Glomerular endothelial cell (primary cell): ENCODE results near the gene FAM98C. TPM values are rescaled to one million over a fixed set of nuclear protein-coding genes. Genes with fewer than 3 reads are reported as not detected.
A peak's percentile ranks its signal among the peaks of the same experiment; 100 is the strongest.

ENCODE experiments used
- DNase-seq: peaks from one replicate; pipeline ENCODE4 v3.0.0-alpha.2; 2011; ENCODE audit warnings: low read depth, low spot score; ENCODE audit errors: extremely low read depth
- total RNA-seq: library from RNA; depleted of rRNA; stranded (reverse); fragments of >200 nt; gene quantifications from 2 replicates; pipeline ENCODE4 v1.2.3, GENCODE V29; 2015

The FAM98C gene
- total RNA-seq, 1 donor from 2014 or later, result 20.3 TPM

GRCh38 chr19:38376576-38376975 lies 26.3 kb upstream of the FAM98C start:
- no peak for DNase-seq

- DNase-seq, result no peak
These were observed 25.8 kb upstream of the FAM98C start for GRCh38 chr19:38377052-38377451.

GRCh38 chr19:38378866-38379265 lies 24.0 kb upstream of the FAM98C start:
- no peak for DNase-seq

GRCh38 chr19:38381138-38381537 lies 21.8 kb upstream of the FAM98C start:
- DNase-seq, result no peak

GRCh38 chr19:38383184-38383583 lies 19.7 kb upstream of the FAM98C start:
- no peak for DNase-seq

- no peak for DNase-seq
These were observed 19.1 kb upstream of the FAM98C start for GRCh38 chr19:38383743-38384142.

GRCh38 chr19:38384209-38385027 lies 18.5 kb upstream of the FAM98C start:
- DNase-seq, result no peak

- no peak for DNase-seq
These were observed 17.7 kb upstream of the FAM98C start for GRCh38 chr19:38385057-38385803.

- no peak for DNase-seq
These were observed 17.1 kb upstream of the FAM98C start for GRCh38 chr19:38385804-38386257.

- no peak for DNase-seq
These were observed 16.5 kb upstream of the FAM98C start for GRCh38 chr19:38386300-38386970.

- no peak for DNase-seq
These were observed 15.8 kb upstream of the FAM98C start for GRCh38 chr19:38386971-38387549.

- DNase-seq, result peak; percentile 68
These were observed 15.1 kb upstream of the FAM98C start, which contains the start of gene GGN for GRCh38 chr19:38387550-38388348. GGN (minus strand) TSS chr19:38388034; CDS start chr19:38387261, 773 bp downstream.

- DNase-seq, result no peak
These were observed 14.4 kb upstream of the FAM98C start, which contains the start of gene SPRED3 for GRCh38 chr19:38388349-38389100. SPRED3 (plus strand) TSS chr19:38388697; CDS start chr19:38390303, 1,606 bp downstream.

- DNase-seq, result no peak
These were observed 13.6 kb upstream of the FAM98C start for GRCh38 chr19:38389101-38389925.

GRCh38 chr19:38389957-38390924 lies 12.7 kb upstream of the FAM98C start:
- no peak for DNase-seq

- no peak for DNase-seq
These were observed 10.9 kb upstream of the FAM98C start for GRCh38 chr19:38391911-38392464.
